Inferior parietal cortex (tissue), 1 donor: ENCODE measurements around the gene DDX24.

Experiments used
- DNase-seq: peaks from one replicate; pipeline ENCODE4 v3.0.0-alpha.2; 2016; ENCODE audit errors: extremely low spot score

The DDX24 gene

GRCh38 chr14:94113908-94114588, 33.0 kb upstream of the DDX24 start:
- no peak for DNase-seq

- DNase-seq, result no peak
These were observed 32.5 kb upstream of the DDX24 start for GRCh38 chr14:94113490-94113889.

GRCh38 chr14:94113073-94113472, 32.1 kb upstream of the DDX24 start:
- no peak for DNase-seq

- no peak for DNase-seq
These were observed 31.6 kb upstream of the DDX24 start for GRCh38 chr14:94112513-94113063.

- DNase-seq, result no peak
These were observed 30.5 kb upstream of the DDX24 start for GRCh38 chr14:94111276-94112095.

- DNase-seq, result no peak
These were observed 29.7 kb upstream of the DDX24 start, which contains the start of gene IFI27 for GRCh38 chr14:94110552-94111181. Gene IFI27 (plus strand): TSS chr14:94110736.

- DNase-seq, result no peak
These were observed 28.9 kb upstream of the DDX24 start for GRCh38 chr14:94109915-94110250.

- DNase-seq, result no peak
These were observed 23.7 kb upstream of the DDX24 start for GRCh38 chr14:94104731-94105130.

GRCh38 chr14:94103554-94104150, 22.6 kb upstream of the DDX24 start:
- DNase-seq, result no peak

- DNase-seq, result no peak
These were observed 21.9 kb upstream of the DDX24 start for GRCh38 chr14:94102768-94103482.

- no peak for DNase-seq
These were observed 20.7 kb upstream of the DDX24 start for GRCh38 chr14:94101748-94102147.

- DNase-seq, result no peak
These were observed 19.8 kb upstream of the DDX24 start for GRCh38 chr14:94100847-94101246.

- no peak for DNase-seq
These were observed 18.0 kb upstream of the DDX24 start for GRCh38 chr14:94099006-94099405.

GRCh38 chr14:94098326-94098992, 17.5 kb upstream of the DDX24 start:
- no peak for DNase-seq

- DNase-seq, result no peak
These were observed 16.1 kb upstream of the DDX24 start for GRCh38 chr14:94097091-94097490.

GRCh38 chr14:94093418-94093817, 12.4 kb upstream of the DDX24 start:
- no peak for DNase-seq

GRCh38 chr14:94089479-94089878, 8.5 kb upstream of the DDX24 start:
- no peak for DNase-seq

GRCh38 chr14:94088516-94088915, 7.5 kb upstream of the DDX24 start:
- no peak for DNase-seq

GRCh38 chr14:94087891-94088290, 6.9 kb upstream of the DDX24 start:
- DNase-seq, result no peak

GRCh38 chr14:94081386-94081820, 401 bp upstream of the DDX24 start:
- DNase-seq, result no peak
